HepG2 (cell line): ENCODE measurements around the gene DOLK. TPM values are rescaled to one million over a fixed set of nuclear protein-coding genes. Genes with fewer than 3 reads are reported as not detected.
A peak's percentile ranks its signal among the peaks of the same experiment; 100 is the strongest.

Experiments used
- ARNTL ChIP-seq: sonication (generic); formaldehyde crosslinking; IDR thresholded peaks from 2 replicates; pipeline ENCODE4 v1.4.0; 2020; ENCODE audit warnings: mild to moderate bottlenecking, missing genetic modification reagents
- ATAD3A ChIP-seq: sonication (generic); formaldehyde crosslinking; IDR thresholded peaks from 2 replicates; pipeline ENCODE4 v1.4.0; 2020; ENCODE audit warnings: missing genetic modification reagents
- ATF7-NPFF ChIP-seq: sonication (generic); formaldehyde crosslinking; IDR thresholded peaks from 2 replicates; pipeline ENCODE4 v1.8.1; 2023; ENCODE audit warnings: mild to moderate bottlenecking, low read depth, missing genetic modification reagents, moderate library complexity
- CSRNP1 ChIP-seq: sonication (generic); formaldehyde crosslinking; IDR thresholded peaks from 2 replicates; pipeline ENCODE4 v1.8.1; 2023; ENCODE audit warnings: mild to moderate bottlenecking, missing genetic modification reagents
- POLR2G ChIP-seq: fragments of 200-400 bp; formaldehyde crosslinking; IDR thresholded peaks from 2 replicates; pipeline ENCODE4 v1.6.1; 2018; ENCODE audit warnings: mild to moderate bottlenecking, low read depth, low read length, moderate library complexity
- PRDM15 ChIP-seq: sonication (generic); formaldehyde crosslinking; IDR thresholded peaks from 2 replicates; pipeline ENCODE4 v1.4.0; 2020; ENCODE audit warnings: missing genetic modification reagents
- U2AF1 ChIP-seq: fragments of 200-400 bp; formaldehyde crosslinking; optimal IDR thresholded peaks from 2 replicates; pipeline ENCODE3; 2017; ENCODE audit warnings: mild to moderate bottlenecking, low read depth, low read length
- ZBTB39 ChIP-seq: sonication (generic); formaldehyde crosslinking; IDR thresholded peaks from 2 replicates; pipeline ENCODE4 v1.5.0; 2020; ENCODE audit warnings: missing genetic modification reagents
- ZBTB40 ChIP-seq, 2 experiments: fragments of 450-650 bp in 1 of 2; sonication (generic) in 1 of 2; formaldehyde crosslinking in 1 of 2; IDR thresholded peaks; 2 replicates each; pipeline versions ENCODE4 v1.6.1 to v1.8.0; 2016 to 2022; ENCODE audit warnings: antibody characterized with exemption in 1 of 2, mild to moderate bottlenecking in 1 of 2, missing genetic modification reagents in 1 of 2
- ZNF382 ChIP-seq: sonication (generic); formaldehyde crosslinking; IDR thresholded peaks from 2 replicates; pipeline ENCODE4 v1.5.0; 2020; ENCODE audit warnings: missing genetic modification reagents, mild to moderate bottlenecking, borderline replicate concordance
- polyA plus RNA-seq, 8 experiments: library from polyadenylated mRNA; depleted of rRNA in 3 of 8; stranded (reverse) in 7 of 8; unstranded in 1 of 8; fragments of >200 nt; fragmentation: Illumina TruSeq in 4 of 8; extraction: Trizol in 4 of 8; gene quantifications; 2 replicates each; pipeline versions ENCODE4 v1.2.1 to v1.2.3, GENCODE V29; 2011 to 2016; ENCODE audit warnings: low read depth in 4 of 8, missing spikeins in 1 of 8, mixed read lengths in 1 of 8; ENCODE audit not compliant: insufficient read depth in 1 of 8
- total RNA-seq, 5 experiments: library from RNA; depleted of rRNA; stranded (reverse); fragments of >200 nt; fragmentation: Illumina TruSeq; extraction: Trizol; gene quantifications; 2 replicates each; pipeline ENCODE4 v1.2.3, GENCODE V29; 2016; ENCODE audit warnings: low read depth in 1 of 5

Gene DOLK
- total and polyA plus RNA-seq, 2 of the 13 experiments (the other 11 are each of a cell fraction or from before 2014, with no cell fraction given), result 15.4 to 18.7 TPM

- TF ChIP-seq ZBTB40 (IDR thresholded peaks at IDR 0.05), result no peak
- no peak for TF ChIP-seq ZBTB40 (CRISPR knock-in tag; IDR thresholded peaks at IDR 0.05)
- TF ChIP-seq U2AF1, result no peak
- TF ChIP-seq ZNF382 (CRISPR knock-in tag), result no peak
- TF ChIP-seq ARNTL (CRISPR knock-in tag), result peak; percentile 46; the same call in 1 of the 2 replicates
- TF ChIP-seq ZBTB39, result no peak
- no peak for TF ChIP-seq ATF7-NPFF (CRISPR knock-in tag)
- TF ChIP-seq PRDM15 (CRISPR knock-in tag), result no peak
- peak; percentile 32; the same call in 1 of the 2 replicates for TF ChIP-seq CSRNP1 (CRISPR knock-in tag)
- TF ChIP-seq ATAD3A, result no peak
- TF ChIP-seq POLR2G, result peak; percentile 87
These were observed 25.3 kb downstream of the DOLK start (continued) for GRCh38 chr9:128921881-128922763.
